ENCODE data around the gene EXOC1.

Gene EXOC1
- total RNA-seq: 32.3 to 46.3 (median 46.1) reads per million in 3 donors

- Histone ChIP-seq H3K27me3 (replicated peaks; ENCODE audit: control insufficient read depth, insufficient read depth, low read length, poor library complexity, severe bottlenecking) (no peaks in the 10 kb centered on the region), H3K4me1 (ENCODE audit: control insufficient read depth, insufficient read depth, low read length, poor library complexity, severe bottlenecking) (peaks cover 19% of the 10 kb centered on the region), H3K27ac (ENCODE audit: insufficient read depth, low read length, poor library complexity, severe bottlenecking) (peak within 1 kb of the TSS; percentile 89), H3K36me3 (ENCODE audit: control insufficient read depth, insufficient read depth, low read length) (no peaks in the 10 kb centered on the region), H3K9me3 (ENCODE audit: control insufficient read depth, low read length) (no peaks in the 10 kb centered on the region), H3K4me3 (ENCODE audit: insufficient read depth, low read depth, low read length, poor library complexity, severe bottlenecking) (peak within 1 kb of the TSS; percentile 99)
- DNase-seq: peak; percentile 94 to 96 (median 94)
These were observed at the start of gene EXOC1 for GRCh38 chr4:55853484-55854046. Gene EXOC1 (plus strand): TSS chr4:55853648. CDS start chr4:55858324, 4,676 bp downstream.

- no peaks in the 10 kb centered on the region for H3K4me1 ChIP-seq (ENCODE audit: control insufficient read depth, insufficient read depth, low read length, poor library complexity, severe bottlenecking)
- H3K27ac ChIP-seq (ENCODE audit: insufficient read depth, low read length, poor library complexity, severe bottlenecking): no peak overlapping the region
- DNase-seq: no peak
- H3K9me3 ChIP-seq (ENCODE audit: control insufficient read depth, low read length): no peaks in the 10 kb centered on the region
- H3K27me3 ChIP-seq (replicated peaks; ENCODE audit: control insufficient read depth, insufficient read depth, low read length, poor library complexity, severe bottlenecking): no peaks in the 10 kb centered on the region
- H3K36me3 ChIP-seq (ENCODE audit: control insufficient read depth, insufficient read depth, low read length): no peaks in the 10 kb centered on the region
- no peak overlapping the region for H3K4me3 ChIP-seq (ENCODE audit: insufficient read depth, low read depth, low read length, poor library complexity, severe bottlenecking)
These were observed 45.9 kb upstream of the EXOC1 start for GRCh38 chr4:55807556-55807955.

- Histone ChIP-seq H3K4me3 (ENCODE audit: insufficient read depth, low read depth, low read length, poor library complexity, severe bottlenecking) (no peak overlapping the region), H3K27ac (ENCODE audit: insufficient read depth, low read length, poor library complexity, severe bottlenecking) (no peak overlapping the region), H3K36me3 (ENCODE audit: control insufficient read depth, insufficient read depth, low read length) (no peaks in the 10 kb centered on the region), H3K27me3 (replicated peaks; ENCODE audit: control insufficient read depth, insufficient read depth, low read length, poor library complexity, severe bottlenecking) (no peaks in the 10 kb centered on the region), H3K9me3 (ENCODE audit: control insufficient read depth, low read length) (no peaks in the 10 kb centered on the region), H3K4me1 (ENCODE audit: control insufficient read depth, insufficient read depth, low read length, poor library complexity, severe bottlenecking) (no peaks in the 10 kb centered on the region)
- no peak for DNase-seq
These were observed 45.3 kb upstream of the EXOC1 start for GRCh38 chr4:55808186-55808585.

- Histone ChIP-seq H3K9me3 (ENCODE audit: control insufficient read depth, low read length) (no peaks in the 10 kb centered on the region), H3K4me3 (ENCODE audit: insufficient read depth, low read depth, low read length, poor library complexity, severe bottlenecking) (no peak overlapping the region), H3K27me3 (replicated peaks; ENCODE audit: control insufficient read depth, insufficient read depth, low read length, poor library complexity, severe bottlenecking) (no peaks in the 10 kb centered on the region), H3K4me1 (ENCODE audit: control insufficient read depth, insufficient read depth, low read length, poor library complexity, severe bottlenecking) (no peaks in the 10 kb centered on the region), H3K36me3 (ENCODE audit: control insufficient read depth, insufficient read depth, low read length) (no peaks in the 10 kb centered on the region), H3K27ac (ENCODE audit: insufficient read depth, low read length, poor library complexity, severe bottlenecking) (no peak overlapping the region)
- no peak for DNase-seq
These were observed 44.8 kb upstream of the EXOC1 start for GRCh38 chr4:55808632-55809031.

GRCh38 chr4:55817691-55818090 is 35.8 kb upstream of the EXOC1 start:
- H3K27me3 ChIP-seq (replicated peaks; ENCODE audit: control insufficient read depth, insufficient read depth, low read length, poor library complexity, severe bottlenecking): peaks cover 10% of the 10 kb centered on the region
- H3K36me3 ChIP-seq (ENCODE audit: control insufficient read depth, insufficient read depth, low read length): no peaks in the 10 kb centered on the region
- H3K4me1 ChIP-seq (ENCODE audit: control insufficient read depth, insufficient read depth, low read length, poor library complexity, severe bottlenecking): no peaks in the 10 kb centered on the region
- no peak overlapping the region for H3K4me3 ChIP-seq (ENCODE audit: insufficient read depth, low read depth, low read length, poor library complexity, severe bottlenecking)
- no peak overlapping the region for H3K27ac ChIP-seq (ENCODE audit: insufficient read depth, low read length, poor library complexity, severe bottlenecking)
- no peaks in the 10 kb centered on the region for H3K9me3 ChIP-seq (ENCODE audit: control insufficient read depth, low read length)
- DNase-seq: no peak

GRCh38 chr4:55819634-55820033 is 33.8 kb upstream of the EXOC1 start, which contains the start of gene EXOC1L:
Gene EXOC1L (plus strand): TSS chr4:55819790. CDS start chr4:55820027, 237 bp downstream.
- H3K4me1 ChIP-seq (ENCODE audit: control insufficient read depth, insufficient read depth, low read length, poor library complexity, severe bottlenecking): no peaks in the 10 kb centered on the region
- no peak for DNase-seq
- peaks cover 10% of the 10 kb centered on the region for H3K27me3 ChIP-seq (replicated peaks; ENCODE audit: control insufficient read depth, insufficient read depth, low read length, poor library complexity, severe bottlenecking)
- no peaks in the 10 kb centered on the region for H3K36me3 ChIP-seq (ENCODE audit: control insufficient read depth, insufficient read depth, low read length)
- H3K9me3 ChIP-seq (ENCODE audit: control insufficient read depth, low read length): no peaks in the 10 kb centered on the region
- H3K27ac ChIP-seq (ENCODE audit: insufficient read depth, low read length, poor library complexity, severe bottlenecking): no peak within 1 kb of the TSS
- H3K4me3 ChIP-seq (ENCODE audit: insufficient read depth, low read depth, low read length, poor library complexity, severe bottlenecking): no peak within 1 kb of the TSS

GRCh38 chr4:55820279-55820678 is 33.2 kb upstream of the EXOC1 start:
- no peak for DNase-seq
- peaks cover 10% of the 10 kb centered on the region for H3K27me3 ChIP-seq (replicated peaks; ENCODE audit: control insufficient read depth, insufficient read depth, low read length, poor library complexity, severe bottlenecking)
- no peak overlapping the region for H3K4me3 ChIP-seq (ENCODE audit: insufficient read depth, low read depth, low read length, poor library complexity, severe bottlenecking)
- H3K36me3 ChIP-seq (ENCODE audit: control insufficient read depth, insufficient read depth, low read length): no peaks in the 10 kb centered on the region
- no peak overlapping the region for H3K27ac ChIP-seq (ENCODE audit: insufficient read depth, low read length, poor library complexity, severe bottlenecking)
- H3K9me3 ChIP-seq (ENCODE audit: control insufficient read depth, low read length): no peaks in the 10 kb centered on the region
- no peaks in the 10 kb centered on the region for H3K4me1 ChIP-seq (ENCODE audit: control insufficient read depth, insufficient read depth, low read length, poor library complexity, severe bottlenecking)

GRCh38 chr4:55822329-55822728 is 31.1 kb upstream of the EXOC1 start:
- Histone ChIP-seq H3K27me3 (replicated peaks; ENCODE audit: control insufficient read depth, insufficient read depth, low read length, poor library complexity, severe bottlenecking) (peaks cover 10% of the 10 kb centered on the region), H3K4me3 (ENCODE audit: insufficient read depth, low read depth, low read length, poor library complexity, severe bottlenecking) (no peak overlapping the region), H3K4me1 (ENCODE audit: control insufficient read depth, insufficient read depth, low read length, poor library complexity, severe bottlenecking) (no peaks in the 10 kb centered on the region), H3K9me3 (ENCODE audit: control insufficient read depth, low read length) (no peaks in the 10 kb centered on the region), H3K27ac (ENCODE audit: insufficient read depth, low read length, poor library complexity, severe bottlenecking) (no peak overlapping the region), H3K36me3 (ENCODE audit: control insufficient read depth, insufficient read depth, low read length) (no peaks in the 10 kb centered on the region)
- no peak for DNase-seq

- H3K4me1 ChIP-seq (ENCODE audit: control insufficient read depth, insufficient read depth, low read length, poor library complexity, severe bottlenecking): no peaks in the 10 kb centered on the region
- no peaks in the 10 kb centered on the region for H3K9me3 ChIP-seq (ENCODE audit: control insufficient read depth, low read length)
- H3K27ac ChIP-seq (ENCODE audit: insufficient read depth, low read length, poor library complexity, severe bottlenecking): no peak overlapping the region
- H3K4me3 ChIP-seq (ENCODE audit: insufficient read depth, low read depth, low read length, poor library complexity, severe bottlenecking): no peak overlapping the region
- no peak for DNase-seq
- peaks cover 1% of the 10 kb centered on the region for H3K27me3 ChIP-seq (replicated peaks; ENCODE audit: control insufficient read depth, insufficient read depth, low read length, poor library complexity, severe bottlenecking)
- H3K36me3 ChIP-seq (ENCODE audit: control insufficient read depth, insufficient read depth, low read length): no peaks in the 10 kb centered on the region
These were observed 28.6 kb upstream of the EXOC1 start for GRCh38 chr4:55824865-55825264.

GRCh38 chr4:55826986-55827385 is 26.5 kb upstream of the EXOC1 start:
- H3K4me3 ChIP-seq (ENCODE audit: insufficient read depth, low read depth, low read length, poor library complexity, severe bottlenecking): no peak overlapping the region
- H3K36me3 ChIP-seq (ENCODE audit: control insufficient read depth, insufficient read depth, low read length): no peaks in the 10 kb centered on the region
- no peak for DNase-seq

More at GRCh38 chr4:55826986-55827385, 26.5 kb upstream of the EXOC1 start:
- Histone ChIP-seq H3K27ac (ENCODE audit: insufficient read depth, low read length, poor library complexity, severe bottlenecking) (no peak overlapping the region), H3K9me3 (ENCODE audit: control insufficient read depth, low read length) (no peaks in the 10 kb centered on the region), H3K4me1 (ENCODE audit: control insufficient read depth, insufficient read depth, low read length, poor library complexity, severe bottlenecking) (no peaks in the 10 kb centered on the region), H3K27me3 (replicated peaks; ENCODE audit: control insufficient read depth, insufficient read depth, low read length, poor library complexity, severe bottlenecking) (no peaks in the 10 kb centered on the region)
